ENCODE measurements around the gene XPO1.
"Not testable (repeated sequence)": the region's sequence is repeated elsewhere in the genome, so short reads cannot be mapped to it uniquely, and the experiment has no call there.

XPO1 gene

GRCh38 chr2:61469424-61470121 is 68.6 kb downstream of the XPO1 start:
- no peak for DNase-seq (ENCODE audit: low read depth)

GRCh38 chr2:61468231-61468630 is 69.9 kb downstream of the XPO1 start:
- not testable (repeated sequence) for DNase-seq (ENCODE audit: low read depth)

GRCh38 chr2:61465045-61465444 is 73.1 kb downstream of the XPO1 start:
- no peak for DNase-seq (ENCODE audit: low read depth)

- DNase-seq (ENCODE audit: low read depth): no peak
Measured at GRCh38 chr2:61463769-61464475, 74.2 kb downstream of the XPO1 start.

- no peak for DNase-seq (ENCODE audit: low read depth)
Measured at GRCh38 chr2:61461404-61461803, 76.8 kb downstream of the XPO1 start.

- peak; percentile 75 for DNase-seq (ENCODE audit: low read depth)
Measured at GRCh38 chr2:61460163-61460562, 78.0 kb downstream of the XPO1 start.

GRCh38 chr2:61456746-61457420 is 81.3 kb downstream of the XPO1 start:
- DNase-seq (ENCODE audit: low read depth): no peak

GRCh38 chr2:61456070-61456745 is 81.9 kb downstream of the XPO1 start:
- DNase-seq (ENCODE audit: low read depth): no peak

- not testable (repeated sequence) for DNase-seq (ENCODE audit: low read depth)
Measured at GRCh38 chr2:61454972-61455371, 83.2 kb downstream of the XPO1 start.

- no peak for DNase-seq (ENCODE audit: low read depth)
Measured at GRCh38 chr2:61454383-61454782, 83.8 kb downstream of the XPO1 start.

GRCh38 chr2:61452392-61452791 is 85.8 kb downstream of the XPO1 start:
- DNase-seq (ENCODE audit: low read depth): no peak

GRCh38 chr2:61451178-61451577 is 87.0 kb downstream of the XPO1 start:
- DNase-seq (ENCODE audit: low read depth): no peak

GRCh38 chr2:61450144-61450543 is 88.0 kb downstream of the XPO1 start:
- DNase-seq (ENCODE audit: low read depth): no peak

- no peak for DNase-seq (ENCODE audit: low read depth)
Measured at GRCh38 chr2:61448229-61448628, 89.9 kb downstream of the XPO1 start.

GRCh38 chr2:61446971-61447370 is 91.2 kb downstream of the XPO1 start:
- DNase-seq (ENCODE audit: low read depth): not testable (repeated sequence)

- no peak for DNase-seq (ENCODE audit: low read depth)
Measured at GRCh38 chr2:61443342-61444041, 94.7 kb downstream of the XPO1 start.

- DNase-seq (ENCODE audit: low read depth): no peak
Measured at GRCh38 chr2:61439241-61440002, 98.7 kb downstream of the XPO1 start.

GRCh38 chr2:61438670-61439069 is 99.5 kb downstream of the XPO1 start:
- no peak for DNase-seq (ENCODE audit: low read depth)

GRCh38 chr2:61437170-61437569 is 101.0 kb downstream of the XPO1 start:
- no peak for DNase-seq (ENCODE audit: low read depth)

- DNase-seq (ENCODE audit: low read depth): no peak
Measured at GRCh38 chr2:61436092-61436491, 102.1 kb downstream of the XPO1 start.

- DNase-seq (ENCODE audit: low read depth): no peak
Measured at GRCh38 chr2:61435291-61435690, 102.9 kb downstream of the XPO1 start.

Data from fibroblast of the conjunctiva (primary cell).